GM23338 (cell line): ENCODE data around the gene CMIP. TPM values are rescaled to one million over a fixed set of nuclear protein-coding genes. Genes with fewer than 3 reads are reported as not detected.

Experiments used
- ATAC-seq: fragments of 200-7000 bp; cut with Tn5 transposase; 3 replicates; pipeline ENCODE4 v1.9.1; 2020
- DNase-seq: peaks from one replicate; pipeline ENCODE4 v3.0.0-alpha.2; 2015; ENCODE audit warnings: low spot score
- H2AFZ ChIP-seq: fragments of 200-600 bp; sonication (generic); 2 replicates; pipeline ENCODE4 v1.8.0; 2016; ENCODE audit warnings: antibody characterized with exemption, mild to moderate bottlenecking, moderate library complexity
- H3F3A ChIP-seq: fragments of 200-600 bp; sonication (generic); replicated peaks from 2 replicates; pipeline ENCODE4 v1.8.0; 2017; ENCODE audit warnings: antibody characterized with exemption, mixed run types, low read depth
- H3K27ac ChIP-seq: fragments of 200-600 bp; sonication (generic); 2 replicates; pipeline ENCODE4 v1.6.1; 2016; ENCODE audit warnings: low read depth
- H3K27me3 ChIP-seq: fragments of 200-600 bp; sonication (generic); 2 replicates; pipeline ENCODE4 v1.8.0; 2016; ENCODE audit warnings: mild to moderate bottlenecking, mixed run types, moderate library complexity; ENCODE audit not compliant: insufficient read depth
- H3K36me3 ChIP-seq: fragments of 200-600 bp; sonication (generic); 2 replicates; pipeline ENCODE4 v1.8.0; 2016; ENCODE audit warnings: mild to moderate bottlenecking; ENCODE audit not compliant: insufficient read depth
- H3K4me1 ChIP-seq: fragments of 200-600 bp; sonication (generic); 2 replicates; pipeline ENCODE4 v1.8.0; 2016; ENCODE audit warnings: mild to moderate bottlenecking, moderate library complexity; ENCODE audit not compliant: insufficient read depth
- H3K4me2 ChIP-seq: fragments of 200-600 bp; sonication (generic); 2 replicates; pipeline ENCODE4 v1.7.1; 2017; ENCODE audit warnings: mixed run types
- H3K4me3 ChIP-seq: fragments of 200-600 bp; sonication (generic); 2 replicates; pipeline ENCODE4 v1.6.1; 2016; ENCODE audit warnings: mixed run types
- H3K79me2 ChIP-seq: fragments of 200-600 bp; sonication (generic); replicated peaks from 2 replicates; pipeline ENCODE4 v1.8.0; 2017; ENCODE audit warnings: mild to moderate bottlenecking; ENCODE audit not compliant: insufficient read depth
- H3K9me2 ChIP-seq: fragments of 200-600 bp; sonication (generic); 2 replicates; pipeline ENCODE4 v1.8.0; 2017; ENCODE audit not compliant: insufficient read depth
- H4K20me1 ChIP-seq: fragments of 200-600 bp; sonication (generic); replicated peaks from 2 replicates; pipeline ENCODE4 v1.8.0; 2017; ENCODE audit warnings: mild to moderate bottlenecking; ENCODE audit not compliant: insufficient read depth
- H3K27ac Mint-ChIP-seq: 2 replicates; pipeline ENCODE4 v1.8.0; 2020; ENCODE audit warnings: inconsistent platforms, mild to moderate bottlenecking, moderate library complexity, mixed read lengths
- H3K27me3 Mint-ChIP-seq: 3 replicates; pipeline ENCODE4 v1.8.0; 2022; ENCODE audit warnings: low read depth, mild to moderate bottlenecking, moderate library complexity, mixed read lengths, inconsistent platforms; ENCODE audit not compliant: insufficient read depth, poor library complexity
- H3K36me3 Mint-ChIP-seq: 3 replicates; pipeline ENCODE4 v1.8.0; 2021; ENCODE audit warnings: low read depth, mild to moderate bottlenecking, inconsistent platforms, moderate library complexity, mixed read lengths
- H3K4me1 Mint-ChIP-seq: 3 replicates; pipeline ENCODE4 v1.8.0; 2020; ENCODE audit warnings: mild to moderate bottlenecking, inconsistent platforms, mixed read lengths
- H3K4me3 Mint-ChIP-seq: 3 replicates; pipeline ENCODE4 v1.8.0; 2021; ENCODE audit warnings: moderate library complexity, mild to moderate bottlenecking, inconsistent platforms, mixed read lengths
- H3K9me3 Mint-ChIP-seq: 3 replicates; pipeline ENCODE4 v1.8.0; 2020; ENCODE audit warnings: moderate library complexity, mild to moderate bottlenecking, inconsistent platforms, mixed read lengths
- CREB1 ChIP-seq: fragments of 250-450 bp; sonication (Bioruptor Pico); IDR thresholded peaks from 2 replicates; pipeline ENCODE4 v1.5.0; 2020; ENCODE audit warnings: low read depth, mild to moderate bottlenecking, moderate library complexity
- CTCF ChIP-seq, 2 experiments: fragments of 200-600 bp in 1 of 2; sonication (generic) in 1 of 2; conservative IDR thresholded peaks; 2 replicates each; pipeline versions ENCODE4 v1.5.1 to v1.6.1; 2016 to 2017; ENCODE audit warnings: antibody characterized with exemption in 2 of 2, low read depth in 2 of 2, mild to moderate bottlenecking in 2 of 2, moderate library complexity in 1 of 2
- ETS1 ChIP-seq: IDR thresholded peaks from 2 replicates; pipeline ENCODE4 v1.6.1; 2016; ENCODE audit warnings: antibody characterized with exemption
- EZH2 ChIP-seq: fragments of 200-600 bp; sonication (generic); IDR thresholded peaks from one replicate; pipeline ENCODE4 v1.8.0; 2017; ENCODE audit warnings: antibody characterized with exemption, mild to moderate bottlenecking, low read depth; ENCODE audit not compliant: unreplicated experiment
- EZH2phosphoT487 ChIP-seq: fragments of 200-600 bp; sonication (generic); IDR thresholded peaks from one replicate; pipeline ENCODE4 v1.8.1; 2018; ENCODE audit warnings: antibody characterized with exemption; ENCODE audit not compliant: unreplicated experiment
- JUNB ChIP-seq: IDR thresholded peaks from one replicate; pipeline ENCODE4 v1.6.1; 2016; ENCODE audit warnings: antibody characterized with exemption; ENCODE audit not compliant: unreplicated experiment
- NANOG ChIP-seq: IDR thresholded peaks from 2 replicates; pipeline ENCODE4 v1.6.1; 2016; ENCODE audit warnings: antibody characterized with exemption, borderline replicate concordance
- POLR2AphosphoS5 ChIP-seq: IDR thresholded peaks from 2 replicates; pipeline ENCODE4 v1.6.1; 2016; ENCODE audit warnings: antibody characterized with exemption, low read depth
- REST ChIP-seq: IDR thresholded peaks from one replicate; pipeline ENCODE4 v1.6.1; 2018; ENCODE audit warnings: antibody characterized with exemption; ENCODE audit not compliant: unreplicated experiment
- STAT1 ChIP-seq: IDR thresholded peaks from one replicate; pipeline ENCODE4 v1.6.1; 2016; ENCODE audit warnings: antibody characterized with exemption; ENCODE audit not compliant: unreplicated experiment
- ZNF114 ChIP-seq: fragments of 250-450 bp; sonication (Bioruptor Pico); IDR thresholded peaks from 2 replicates; pipeline ENCODE4 v1.5.0; 2020; ENCODE audit warnings: mild to moderate bottlenecking, moderate library complexity
- ZNF331 ChIP-seq: fragments of 250-450 bp; sonication (Bioruptor Pico); IDR thresholded peaks from 2 replicates; pipeline ENCODE4 v1.5.0; 2020; ENCODE audit warnings: low read depth, mild to moderate bottlenecking, moderate library complexity
- polyA plus RNA-seq: library from polyadenylated mRNA; unstranded; fragments of >200 nt; fragmentation: Nextera tagmentation; extraction: Ambion mirVana; gene quantifications from 2 replicates; pipeline ENCODE4 v1.2.1, GENCODE V29; 2016
- total RNA-seq: library from RNA; depleted of rRNA; stranded (reverse); fragments of >200 nt; shearing (Covaris generic); gene quantifications from 2 replicates; pipeline ENCODE4 v1.2.3, GENCODE V29; 2014
- TF ChIP-seq, protein P1 (sequence below): fragments of 250-450 bp; sonication (Bioruptor Pico); IDR thresholded peaks from 2 replicates; pipeline ENCODE4 v1.5.0; 2020; ENCODE audit warnings: mild to moderate bottlenecking, moderate library complexity

CMIP gene
- total and polyA plus RNA-seq, 2 experiments from 2014 or later = 9.5 to 62.3 TPM

DNA sequence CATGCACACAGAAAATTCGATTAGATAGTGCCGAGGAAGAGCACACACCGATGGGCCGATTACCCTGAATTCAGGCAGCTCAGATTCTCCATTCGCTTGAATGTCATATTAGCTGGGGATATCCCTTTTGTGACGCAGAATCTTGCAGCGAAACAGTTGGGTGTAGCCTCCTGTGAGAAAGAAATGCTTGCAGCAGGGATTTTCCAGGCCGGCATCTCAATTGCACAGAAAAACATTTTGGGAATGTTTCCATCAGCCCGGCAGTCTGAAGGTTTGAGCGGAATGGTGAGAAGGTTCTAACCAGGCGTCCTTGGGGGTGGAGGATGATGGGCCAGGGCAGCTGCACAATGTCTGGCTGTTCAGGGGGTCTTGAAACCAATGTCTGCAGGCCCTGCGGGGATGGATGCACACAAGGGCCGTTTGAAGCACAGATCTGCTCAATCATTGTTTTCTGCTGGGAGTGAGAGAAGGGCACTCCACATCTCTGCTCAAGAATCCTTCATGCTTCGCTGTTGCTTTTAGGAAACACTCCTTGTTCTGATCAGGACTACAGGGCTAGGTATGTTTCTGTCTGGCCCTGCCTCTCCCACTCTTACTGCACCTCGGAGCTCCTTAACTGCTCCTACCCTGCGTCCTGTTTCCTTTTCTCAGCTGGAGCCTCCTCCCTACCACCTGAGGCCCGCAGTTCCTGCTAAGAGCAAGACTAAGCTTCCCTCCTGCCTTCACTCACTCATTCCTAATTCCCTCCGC is 94.6 kb downstream of the CMIP start:
- Histone ChIP-seq H3K27me3 (no peaks in the 10 kb centered on the region), H4K20me1 (peaks cover 54% of the 10 kb centered on the region), H3K27ac (peak overlapping the region; percentile 39; the same call in 1 of the 2 replicates), H3K4me1 (peaks cover 23% of the 10 kb centered on the region), H3K9me2 (no peaks in the 10 kb centered on the region), H3K4me2 (no peak overlapping the region), H2AFZ (no peak overlapping the region), H3K79me2 (peaks cover 99% of the 10 kb centered on the region), H3F3A (0 out of 2 replicates have a peak, but pooled peaks cover 3% of the 10 kb centered on the region), H3K4me3 (no peak overlapping the region), H3K36me3 (no peaks in the 10 kb centered on the region)
- Mint-ChIP-seq H3K4me1 (peaks cover 47% of the 10 kb centered on the region), H3K4me3 (no peak overlapping the region; the same call in 2 of the 3 replicates), H3K27ac (peak overlapping the region; percentile 36), H3K36me3 (peaks cover 3% of the 10 kb centered on the region; the same call in 1 of the 3 replicates), H3K27me3 (peaks cover 13% of the 10 kb centered on the region), H3K9me3 (no peaks in the 10 kb centered on the region)
- ATAC-seq (peak; percentile 61), DNase-seq (no peak)
- TF ChIP-seq POLR2AphosphoS5 = no peak
- no peak for TF ChIP-seq CTCF (conservative IDR thresholded peaks at IDR 0.05; ENCODE audit: low read depth in 2 of 2)
- TF ChIP-seq EZH2phosphoT487 = no peak
- TF ChIP-seq, protein P1, sequence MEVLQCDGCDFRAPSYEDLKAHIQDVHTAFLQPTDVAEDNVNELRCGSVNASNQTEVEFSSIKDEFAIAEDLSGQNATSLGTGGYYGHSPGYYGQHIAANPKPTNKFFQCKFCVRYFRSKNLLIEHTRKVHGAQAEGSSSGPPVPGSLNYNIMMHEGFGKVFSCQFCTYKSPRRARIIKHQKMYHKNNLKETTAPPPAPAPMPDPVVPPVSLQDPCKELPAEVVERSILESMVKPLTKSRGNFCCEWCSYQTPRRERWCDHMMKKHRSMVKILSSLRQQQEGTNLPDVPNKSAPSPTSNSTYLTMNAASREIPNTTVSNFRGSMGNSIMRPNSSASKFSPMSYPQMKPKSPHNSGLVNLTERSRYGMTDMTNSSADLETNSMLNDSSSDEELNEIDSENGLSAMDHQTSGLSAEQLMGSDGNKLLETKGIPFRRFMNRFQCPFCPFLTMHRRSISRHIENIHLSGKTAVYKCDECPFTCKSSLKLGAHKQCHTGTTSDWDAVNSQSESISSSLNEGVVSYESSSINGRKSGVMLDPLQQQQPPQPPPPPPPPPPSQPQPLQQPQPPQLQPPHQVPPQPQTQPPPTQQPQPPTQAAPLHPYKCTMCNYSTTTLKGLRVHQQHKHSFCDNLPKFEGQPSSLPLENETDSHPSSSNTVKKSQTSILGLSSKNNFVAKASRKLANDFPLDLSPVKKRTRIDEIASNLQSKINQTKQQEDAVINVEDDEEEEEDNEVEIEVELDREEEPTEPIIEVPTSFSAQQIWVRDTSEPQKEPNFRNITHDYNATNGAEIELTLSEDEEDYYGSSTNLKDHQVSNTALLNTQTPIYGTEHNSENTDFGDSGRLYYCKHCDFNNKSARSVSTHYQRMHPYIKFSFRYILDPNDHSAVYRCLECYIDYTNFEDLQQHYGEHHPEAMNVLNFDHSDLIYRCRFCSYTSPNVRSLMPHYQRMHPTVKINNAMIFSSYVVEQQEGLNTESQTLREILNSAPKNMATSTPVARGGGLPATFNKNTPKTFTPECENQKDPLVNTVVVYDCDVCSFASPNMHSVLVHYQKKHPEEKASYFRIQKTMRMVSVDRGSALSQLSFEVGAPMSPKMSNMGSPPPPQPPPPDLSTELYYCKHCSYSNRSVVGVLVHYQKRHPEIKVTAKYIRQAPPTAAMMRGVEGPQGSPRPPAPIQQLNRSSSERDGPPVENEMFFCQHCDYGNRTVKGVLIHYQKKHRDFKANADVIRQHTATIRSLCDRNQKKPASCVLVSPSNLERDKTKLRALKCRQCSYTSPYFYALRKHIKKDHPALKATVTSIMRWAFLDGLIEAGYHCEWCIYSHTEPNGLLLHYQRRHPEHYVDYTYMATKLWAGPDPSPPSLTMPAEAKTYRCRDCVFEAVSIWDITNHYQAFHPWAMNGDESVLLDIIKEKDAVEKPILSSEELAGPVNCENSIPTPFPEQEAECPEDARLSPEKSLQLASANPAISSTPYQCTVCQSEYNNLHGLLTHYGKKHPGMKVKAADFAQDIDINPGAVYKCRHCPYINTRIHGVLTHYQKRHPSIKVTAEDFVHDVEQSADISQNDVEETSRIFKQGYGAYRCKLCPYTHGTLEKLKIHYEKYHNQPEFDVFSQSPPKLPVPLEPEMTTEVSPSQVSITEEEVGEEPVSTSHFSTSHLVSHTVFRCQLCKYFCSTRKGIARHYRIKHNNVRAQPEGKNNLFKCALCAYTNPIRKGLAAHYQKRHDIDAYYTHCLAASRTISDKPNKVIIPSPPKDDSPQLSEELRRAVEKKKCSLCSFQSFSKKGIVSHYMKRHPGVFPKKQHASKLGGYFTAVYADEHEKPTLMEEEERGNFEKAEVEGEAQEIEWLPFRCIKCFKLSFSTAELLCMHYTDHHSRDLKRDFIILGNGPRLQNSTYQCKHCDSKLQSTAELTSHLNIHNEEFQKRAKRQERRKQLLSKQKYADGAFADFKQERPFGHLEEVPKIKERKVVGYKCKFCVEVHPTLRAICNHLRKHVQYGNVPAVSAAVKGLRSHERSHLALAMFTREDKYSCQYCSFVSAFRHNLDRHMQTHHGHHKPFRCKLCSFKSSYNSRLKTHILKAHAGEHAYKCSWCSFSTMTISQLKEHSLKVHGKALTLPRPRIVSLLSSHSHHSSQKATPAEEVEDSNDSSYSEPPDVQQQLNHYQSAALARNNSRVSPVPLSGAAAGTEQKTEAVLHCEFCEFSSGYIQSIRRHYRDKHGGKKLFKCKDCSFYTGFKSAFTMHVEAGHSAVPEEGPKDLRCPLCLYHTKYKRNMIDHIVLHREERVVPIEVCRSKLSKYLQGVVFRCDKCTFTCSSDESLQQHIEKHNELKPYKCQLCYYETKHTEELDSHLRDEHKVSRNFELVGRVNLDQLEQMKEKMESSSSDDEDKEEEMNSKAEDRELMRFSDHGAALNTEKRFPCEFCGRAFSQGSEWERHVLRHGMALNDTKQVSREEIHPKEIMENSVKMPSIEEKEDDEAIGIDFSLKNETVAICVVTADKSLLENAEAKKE (CRISPR knock-in tag) = no peak
- TF ChIP-seq ZNF114 (CRISPR knock-in tag) = no peak
- no peak for TF ChIP-seq NANOG
- no peak for TF ChIP-seq EZH2
- TF ChIP-seq ZNF331 (CRISPR knock-in tag) = no peak
- TF ChIP-seq JUNB = no peak
- no peak for TF ChIP-seq REST
- TF ChIP-seq STAT1 = no peak
- no peak for TF ChIP-seq ETS1
- no peak for TF ChIP-seq CREB1 (CRISPR knock-in tag)
